Left cardiac atrium (tissue), 4 donors: ENCODE data around the gene TUBB1. TPM values are rescaled to one million over a fixed set of nuclear protein-coding genes. Genes with fewer than 3 reads are reported as not detected.
"Not testable (repeated sequence)": the region's sequence is repeated elsewhere in the genome, so short reads cannot be mapped to it uniquely, and the experiment has no call there.

Experiments
- ATAC-seq, 2 donors: fragments of 200-7000 bp; cut with Tn5 transposase; one replicate each; pipeline ENCODE4 v1.9.1; 2020; ENCODE audit warnings: mild to moderate bottlenecking in 2 of 2, moderate library complexity in 2 of 2
- DNase-seq: peaks from one replicate; pipeline ENCODE4 v3.0.0-alpha.2; 2020
- intact Hi-C, 2 donors: fragments of 100-400 bp; cut with DNase I; formaldehyde crosslinking; loops; one replicate each; pipeline versions ENCODE4 v1.14.1 to v1.15.1; 2022 to 2023
- total RNA-seq, 2 donors: library from RNA; stranded (reverse); fragmentation: NEBNext Ultra II Directional; extraction: Animal tissue kit (Norgen Biotek cat#: 25700); gene quantifications; one replicate each; pipeline ENCODE4 v1.2.1, GENCODE V29; 2021
- donor health status: DM: no; HTN: yes; CAD: no.
- donor health status: DM: no; HTN: yes; CAD: no; lungs with severe emphysema.
- donor health status: DM: yes; HTN: yes; CAD: no.
- donor health status: Dilated cardiomyopathy.

Gene TUBB1
- total RNA-seq, 2 donors from 2014 or later = 0.15 to 0.37 TPM

DNA sequence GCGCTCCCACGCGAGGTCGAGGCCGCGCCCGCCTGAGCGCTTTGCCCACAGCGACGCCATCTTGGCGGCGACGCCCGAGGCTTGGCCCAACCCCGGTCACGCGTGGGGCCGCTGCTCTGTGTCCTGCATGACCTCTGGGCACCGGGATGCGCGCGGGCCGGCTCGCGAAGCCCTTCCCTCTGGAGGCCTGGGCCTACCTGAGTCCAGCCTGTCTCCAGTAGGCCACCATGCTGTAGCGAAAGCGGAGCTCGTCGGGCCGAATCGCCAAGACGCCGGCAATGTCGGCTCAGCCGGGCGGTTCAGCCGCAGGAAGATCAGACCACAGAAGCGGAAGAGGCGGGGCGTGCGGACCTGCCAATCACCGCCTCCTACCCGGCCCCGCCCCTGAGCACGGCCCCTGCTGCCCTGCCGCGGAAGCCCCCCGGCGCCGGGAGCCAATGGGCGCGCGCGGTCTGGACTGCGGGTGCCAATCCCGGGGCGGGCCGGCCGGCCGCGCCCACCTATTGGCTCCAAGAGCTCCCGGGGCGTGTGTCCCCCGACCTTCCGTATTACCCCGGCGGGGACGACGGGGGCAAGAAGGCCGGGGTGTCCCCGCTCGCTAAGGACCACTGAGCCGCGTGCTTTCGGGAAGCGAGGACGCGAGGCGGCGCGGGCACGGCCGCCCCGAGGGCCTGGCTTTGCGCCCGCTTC is 12.9 kb downstream of the TUBB1 start, which contains the start of gene ATP5F1E:
Gene ATP5F1E (minus strand): TSS at position 313 of the 690 bp plus-strand sequence. CDS start 84 bp downstream, at position 229.
- ATAC-seq = peak; percentile 100
- peak; percentile 98 for DNase-seq
- intact Hi-C loops = loop anchor here in 1 of 2 donors (5.0 kb wide), 1 partner anchor 140 kb away; no protein-coding TSS in a partner anchor

DNA sequence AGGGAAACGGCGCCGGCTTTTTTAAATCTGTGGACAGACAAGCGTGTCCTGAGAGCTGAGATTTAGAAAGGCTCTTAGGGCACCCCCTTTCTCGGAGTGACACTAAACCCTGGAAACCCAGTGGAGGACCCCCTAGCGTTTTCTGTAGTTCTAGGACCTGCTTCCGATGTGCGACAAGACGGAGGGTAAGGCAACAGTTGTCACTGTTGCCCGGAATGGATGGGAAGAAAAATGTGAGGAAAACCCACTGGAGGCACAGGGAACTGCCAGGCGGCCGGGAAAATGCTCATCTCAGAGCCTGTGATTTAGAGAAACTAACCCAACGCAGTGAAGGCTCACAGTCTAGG is 13.5 kb downstream of the TUBB1 start:
- no peak for DNase-seq
- peak in 1 of 2 donors; percentile 8 for ATAC-seq
- intact Hi-C loops = loop anchor here in 1 of 2 donors (5.0 kb wide), 1 partner anchor 140 kb away; no protein-coding TSS in a partner anchor

DNA sequence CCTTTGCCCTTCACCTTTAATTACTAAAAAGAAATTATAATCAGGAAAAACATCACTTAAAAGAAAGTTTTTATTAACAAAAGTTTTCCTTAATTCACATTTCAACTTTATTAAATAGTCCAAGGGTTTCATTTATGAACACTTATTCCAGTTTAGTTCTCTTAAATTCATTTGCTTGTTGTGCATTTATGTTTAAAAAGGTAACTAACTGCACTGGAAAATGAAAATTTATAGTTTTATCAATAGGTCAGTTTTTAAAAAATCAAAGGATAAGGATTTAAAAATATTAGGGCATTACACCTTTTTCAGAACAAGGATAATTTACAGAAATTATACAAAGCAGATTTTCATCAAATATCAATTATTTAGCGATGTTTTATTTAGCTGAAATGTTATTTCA is 13.9 kb downstream of the TUBB1 start:
- no peak for ATAC-seq
- intact Hi-C loops = loop anchor here in 1 of 2 donors (5.0 kb wide), 1 partner anchor 141 kb away; no protein-coding TSS in a partner anchor

DNA sequence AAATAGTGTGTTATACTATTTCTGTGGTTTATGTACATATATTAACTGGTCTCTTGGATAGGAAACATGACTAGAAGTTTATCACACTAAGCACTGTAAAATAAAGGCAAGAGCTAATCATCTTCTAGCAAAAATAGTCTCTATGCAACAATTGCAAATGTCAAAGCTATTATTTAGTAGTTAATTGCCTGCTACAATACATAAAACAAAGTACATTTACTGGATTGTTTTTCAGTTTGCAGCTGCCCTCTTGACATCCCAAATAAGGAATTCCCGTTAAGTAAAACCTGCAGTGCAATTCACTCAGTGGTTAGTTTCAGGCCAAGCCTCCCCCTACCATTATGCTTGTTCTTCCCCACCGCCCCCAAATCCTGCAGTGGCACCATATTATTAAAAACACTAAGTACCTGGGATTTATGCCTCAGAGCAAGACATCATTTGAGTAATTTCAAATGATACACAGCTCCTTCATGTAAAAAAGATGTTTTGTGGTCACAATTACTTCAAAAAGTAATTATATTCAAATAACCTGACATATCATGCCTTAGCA is 14.5 kb downstream of the TUBB1 start:
- no peak for ATAC-seq
- intact Hi-C loops = loop anchor here in 1 of 2 donors (5.0 kb wide), 1 partner anchor 141 kb away; no protein-coding TSS in a partner anchor

More for the DNA sequence above, 13.9 kb downstream of the TUBB1 start:
- DNase-seq = no peak

DNA sequence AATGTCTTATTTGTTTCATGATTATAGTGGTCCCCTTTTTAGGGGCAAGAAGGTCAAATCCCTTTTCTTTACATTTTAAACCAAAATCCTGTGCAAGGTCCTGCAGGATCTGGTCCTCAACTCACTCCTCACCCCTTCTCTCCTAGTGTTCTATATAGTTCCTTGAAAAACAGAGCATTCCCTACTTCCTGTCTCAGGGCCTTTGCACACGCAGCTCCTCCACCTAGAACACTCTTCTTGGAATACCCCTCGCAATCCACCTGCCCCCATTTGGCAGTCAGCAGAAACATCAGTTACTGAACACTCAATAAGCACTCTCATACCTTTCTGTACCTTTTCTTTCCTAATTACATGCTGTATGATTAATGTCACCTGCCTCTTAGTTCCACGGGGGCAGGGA is 16.2 kb downstream of the TUBB1 start:
- DNase-seq = no peak
- intact Hi-C loops = no loop called here
- no peak for ATAC-seq

More for the DNA sequence above, 14.5 kb downstream of the TUBB1 start:
- no peak for DNase-seq

DNA sequence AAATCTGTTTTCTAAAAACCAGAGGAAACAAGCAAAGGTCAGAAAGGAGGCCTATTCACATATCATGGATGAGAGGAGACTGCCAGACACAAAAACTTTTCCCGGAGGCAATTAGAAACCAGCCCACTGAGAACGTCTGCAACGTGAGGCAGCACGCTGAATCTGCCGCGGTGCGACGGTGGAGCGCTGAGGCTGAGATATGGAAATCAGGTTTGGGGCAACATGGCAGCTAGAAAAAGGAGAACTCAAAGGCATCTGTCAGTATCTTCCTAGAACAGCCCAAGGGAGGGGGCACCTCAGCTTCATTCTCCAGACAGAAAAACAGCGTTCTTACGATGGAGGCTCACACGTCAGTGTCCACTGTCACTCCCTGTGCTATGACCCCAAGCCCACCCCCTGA is 18.2 kb downstream of the TUBB1 start:
- DNase-seq = no peak
- intact Hi-C loops = no loop called here
- ATAC-seq = no peak

DNA sequence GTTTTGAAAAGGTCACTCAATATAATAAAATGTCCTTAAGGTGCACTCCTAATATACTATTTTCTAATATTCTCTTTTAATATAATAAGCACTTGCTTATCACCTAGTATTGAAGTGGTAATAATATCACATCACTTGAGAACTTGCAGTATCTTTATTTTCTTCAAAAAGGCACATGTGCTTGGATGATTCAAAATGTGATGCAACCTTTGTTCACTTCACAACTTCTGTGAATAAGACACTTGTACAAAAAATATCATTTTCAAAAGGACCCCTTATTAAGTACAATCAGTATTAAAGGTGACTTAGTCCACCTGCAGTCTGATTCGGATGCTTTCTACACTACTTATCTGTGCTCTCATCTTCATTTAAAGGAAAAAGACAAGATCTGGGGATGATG is 20.0 kb downstream of the TUBB1 start:
- DNase-seq (no peak), ATAC-seq (no peak)
- intact Hi-C loops = no loop called here

DNA sequence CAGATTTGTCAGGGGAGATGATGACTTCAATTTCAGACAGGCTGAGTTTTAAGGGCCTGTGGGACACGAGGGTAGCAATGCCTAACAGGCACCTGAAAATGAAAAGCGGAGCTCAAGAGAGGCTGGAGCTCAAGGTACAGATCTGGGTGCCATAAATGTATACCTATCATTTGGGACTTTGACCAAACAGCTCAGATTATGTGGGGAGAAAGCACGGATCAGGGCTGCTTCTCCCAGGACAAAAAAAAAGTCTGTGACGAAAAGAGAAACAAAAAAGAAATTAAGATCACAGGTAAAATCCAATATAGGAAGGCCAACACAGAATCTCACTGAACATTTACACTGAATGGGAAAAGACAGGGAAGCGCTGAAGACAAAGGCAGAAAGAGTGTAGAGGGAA is 21.4 kb downstream of the TUBB1 start:
- DNase-seq (no peak), ATAC-seq (no peak)
- intact Hi-C loops = loop anchor here in 1 of 2 donors (10.0 kb wide), 1 partner anchor 156 kb away; no protein-coding TSS in a partner anchor

DNA sequence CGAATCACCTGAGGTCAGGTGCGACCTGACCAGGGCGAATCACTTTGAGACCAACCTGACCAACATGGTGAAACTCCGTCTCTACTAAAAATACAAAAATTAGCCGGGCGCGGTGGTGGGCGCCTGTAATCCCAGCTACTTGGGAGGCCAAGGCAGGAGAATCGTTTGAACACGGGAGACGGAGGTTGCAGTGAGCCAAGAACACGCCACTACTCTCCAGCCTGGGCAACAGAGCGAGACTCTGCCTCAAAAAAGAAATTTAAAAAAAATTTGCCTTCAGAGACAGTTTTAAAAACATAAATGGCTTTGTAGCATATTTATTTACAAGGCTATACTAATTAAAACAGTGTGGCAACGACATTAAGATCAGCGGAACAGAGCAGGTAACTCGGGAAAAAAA is 22.3 kb downstream of the TUBB1 start:
- DNase-seq, ATAC-seq: not testable (repeated sequence)
- intact Hi-C loops = loop anchor here in 1 of 2 donors (10.0 kb wide), 1 partner anchor 157 kb away; no protein-coding TSS in a partner anchor

DNA sequence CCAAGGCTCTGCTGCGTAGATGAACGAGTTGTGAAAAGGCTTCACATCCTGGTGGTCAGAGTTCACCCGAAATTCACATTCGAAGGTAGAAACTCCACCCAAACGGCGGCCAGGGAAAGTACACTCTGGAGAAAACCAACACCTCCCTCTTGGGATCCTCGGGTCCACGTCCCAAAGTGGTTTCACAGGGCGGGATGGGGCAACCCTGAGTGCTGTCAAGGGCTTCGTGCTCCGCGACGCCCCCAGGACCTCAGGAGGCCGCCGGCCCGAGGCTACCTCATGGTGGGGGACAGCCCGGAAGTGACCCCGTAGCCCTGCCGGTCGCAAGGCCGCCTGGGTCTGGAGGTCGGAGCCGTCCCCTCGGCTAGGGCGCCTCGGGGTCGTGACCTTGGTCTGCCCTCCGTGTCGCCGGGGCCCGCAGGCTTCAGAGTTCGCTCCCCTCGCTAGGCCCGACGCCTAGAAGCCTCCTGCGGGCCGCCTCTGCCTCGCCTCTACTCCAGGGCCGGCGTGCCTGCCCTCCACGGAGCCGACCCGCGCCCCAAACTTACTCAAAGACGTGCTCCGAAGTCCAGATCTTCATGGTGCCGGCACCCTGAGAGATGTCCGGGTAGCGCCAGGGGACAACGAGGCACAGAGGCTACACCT is 23.0 kb downstream of the TUBB1 start, which contains the start of gene PRELID3B:
Gene PRELID3B (minus strand): TSS at position 636 of the 645 bp plus-strand sequence. CDS start 56 bp downstream, at position 580.
- intact Hi-C loops = loop anchor here in 1 of 2 donors (10.0 kb wide), 1 partner anchor 157 kb away; no protein-coding TSS in a partner anchor
- ATAC-seq (peak; percentile 27 to 49), DNase-seq (no peak)

DNA sequence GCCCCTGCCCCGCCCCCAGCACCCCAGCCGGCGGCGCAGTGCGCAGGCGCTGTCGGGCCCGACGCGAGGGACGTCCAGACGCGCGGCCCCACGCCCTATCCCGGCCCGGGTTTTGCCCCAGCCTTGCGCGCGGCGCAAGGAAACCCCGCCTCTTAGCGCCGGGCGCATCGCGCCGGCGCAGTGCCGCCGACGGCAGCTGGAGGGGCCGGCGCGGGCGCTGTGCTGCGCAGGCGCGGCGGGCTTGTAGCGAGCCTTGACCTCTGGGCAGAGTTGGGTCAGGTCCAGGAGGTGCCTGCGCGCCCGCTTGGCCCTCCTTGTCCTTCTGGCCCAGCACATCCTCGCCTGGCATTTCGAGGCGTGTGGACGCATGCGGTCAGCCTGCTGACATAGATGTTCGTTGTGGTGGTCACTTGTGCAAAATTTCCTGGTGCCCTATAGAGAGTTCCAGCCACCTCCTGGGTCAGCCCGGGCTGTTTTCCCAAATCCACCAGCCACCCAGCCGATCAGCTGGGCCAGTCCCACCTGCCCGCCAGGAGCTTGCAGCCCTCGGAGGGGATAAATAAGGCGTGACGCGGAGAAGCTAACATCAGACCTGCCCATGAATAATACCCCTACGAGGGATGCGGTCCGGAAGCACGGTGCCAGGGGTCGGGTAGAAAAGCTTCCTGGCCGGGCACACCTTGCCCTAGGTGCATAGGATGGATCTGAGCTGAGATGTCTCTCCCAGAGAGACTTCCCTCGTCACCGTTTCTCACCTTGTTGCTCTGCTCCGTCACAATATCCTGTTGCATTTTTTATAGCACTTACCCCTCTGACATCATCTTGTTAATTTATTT is 23.8 kb downstream of the TUBB1 start:
- DNase-seq = peak; percentile 96
- peak; percentile 98 to 99 for ATAC-seq
- intact Hi-C loops = loop anchor here in 1 of 2 donors (10.0 kb wide), 1 partner anchor 158 kb away; no protein-coding TSS in a partner anchor

DNA sequence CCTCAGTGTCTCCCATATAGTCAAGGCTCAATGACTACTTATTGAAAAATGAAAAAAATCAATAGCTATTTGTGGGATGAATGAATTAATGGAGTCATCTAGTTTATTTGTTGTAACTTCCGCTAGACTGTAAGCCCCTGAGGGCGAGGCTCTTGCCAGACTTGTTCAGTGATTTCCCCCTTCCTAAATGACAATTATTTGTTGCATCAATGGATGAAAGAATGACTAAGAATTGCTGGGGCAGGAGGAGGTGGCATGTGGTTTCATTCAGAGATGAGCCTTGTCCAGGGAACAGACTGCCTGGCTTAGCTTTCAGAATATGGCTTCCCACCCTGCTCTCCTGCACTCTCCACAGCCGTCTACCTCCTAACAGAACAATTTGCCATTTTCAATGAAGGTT is 24.5 kb downstream of the TUBB1 start:
- no peak for ATAC-seq
- no peak for DNase-seq
- intact Hi-C loops = loop anchor here in 1 of 2 donors (10.0 kb wide), 1 partner anchor 159 kb away; no protein-coding TSS in a partner anchor

DNA sequence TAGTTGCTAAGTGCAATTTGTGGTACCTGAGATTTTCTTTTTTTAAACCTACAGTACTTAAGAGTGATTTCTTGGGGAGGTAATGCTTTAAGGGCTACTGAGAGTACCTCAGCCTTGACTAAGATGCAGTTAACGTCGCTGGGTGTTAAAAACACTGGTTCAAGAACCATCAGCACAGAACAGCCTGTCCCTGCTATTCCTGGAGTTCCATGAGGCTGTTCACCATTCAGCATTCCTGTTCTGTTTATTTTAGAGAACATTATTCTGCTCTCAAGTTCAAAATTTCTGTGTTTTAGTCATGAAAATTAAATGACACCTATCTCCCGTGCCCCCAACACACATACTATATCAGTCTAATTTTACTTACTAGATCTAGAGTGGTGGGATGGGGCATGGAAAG is 25.1 kb downstream of the TUBB1 start:
- intact Hi-C loops = loop anchor here in 1 of 2 donors (10.0 kb wide), 1 partner anchor 159 kb away; no protein-coding TSS in a partner anchor
- DNase-seq = no peak

DNA sequence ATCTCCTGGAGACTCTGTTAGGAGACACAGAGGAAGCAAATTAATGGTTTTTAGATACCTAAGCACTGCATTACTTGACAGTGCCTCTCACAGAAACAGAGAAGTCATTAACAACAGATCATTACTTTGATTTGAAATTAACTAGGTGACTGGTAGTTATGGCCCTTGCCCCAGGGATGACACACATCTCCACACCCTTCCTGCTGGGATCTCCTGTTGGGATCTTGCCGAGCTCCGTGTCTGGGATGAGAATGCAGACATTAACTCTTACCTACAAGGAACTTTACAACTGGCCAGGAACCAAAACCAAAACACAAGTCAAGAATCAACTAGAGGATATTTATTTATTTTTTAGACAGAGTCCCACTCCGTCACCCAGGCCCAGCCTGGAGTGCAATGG is 25.6 kb downstream of the TUBB1 start:
- DNase-seq (no peak), ATAC-seq (no peak)
- intact Hi-C loops = loop anchor here in 1 of 2 donors (10.0 kb wide), 1 partner anchor 160 kb away; no protein-coding TSS in a partner anchor

More for the DNA sequence above, 25.1 kb downstream of the TUBB1 start:
- ATAC-seq = no peak

DNA sequence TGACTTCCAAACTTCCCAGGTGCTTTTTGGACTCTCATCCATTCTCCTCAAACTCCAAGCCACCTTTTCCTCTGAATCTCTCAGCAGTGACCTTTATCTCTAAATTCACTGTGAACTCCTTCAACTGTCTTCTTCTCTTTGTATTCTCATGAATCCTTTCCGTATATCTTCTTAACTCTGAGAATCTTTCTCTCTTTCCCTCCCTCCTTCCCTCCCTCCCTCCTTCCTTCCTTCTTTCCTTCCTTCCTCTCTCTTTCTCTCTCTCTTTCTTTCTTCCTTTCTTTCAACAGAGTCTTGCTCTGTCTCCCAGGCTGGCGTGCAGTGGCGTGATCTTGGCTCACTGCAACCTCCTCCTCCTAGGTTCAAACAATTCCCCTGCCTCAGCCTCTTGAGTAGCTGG is 27.6 kb downstream of the TUBB1 start:
- DNase-seq (no peak), ATAC-seq (no peak)
- intact Hi-C loops = loop anchor here in 1 of 2 donors (10.0 kb wide), 1 partner anchor 162 kb away; no protein-coding TSS in a partner anchor

DNA sequence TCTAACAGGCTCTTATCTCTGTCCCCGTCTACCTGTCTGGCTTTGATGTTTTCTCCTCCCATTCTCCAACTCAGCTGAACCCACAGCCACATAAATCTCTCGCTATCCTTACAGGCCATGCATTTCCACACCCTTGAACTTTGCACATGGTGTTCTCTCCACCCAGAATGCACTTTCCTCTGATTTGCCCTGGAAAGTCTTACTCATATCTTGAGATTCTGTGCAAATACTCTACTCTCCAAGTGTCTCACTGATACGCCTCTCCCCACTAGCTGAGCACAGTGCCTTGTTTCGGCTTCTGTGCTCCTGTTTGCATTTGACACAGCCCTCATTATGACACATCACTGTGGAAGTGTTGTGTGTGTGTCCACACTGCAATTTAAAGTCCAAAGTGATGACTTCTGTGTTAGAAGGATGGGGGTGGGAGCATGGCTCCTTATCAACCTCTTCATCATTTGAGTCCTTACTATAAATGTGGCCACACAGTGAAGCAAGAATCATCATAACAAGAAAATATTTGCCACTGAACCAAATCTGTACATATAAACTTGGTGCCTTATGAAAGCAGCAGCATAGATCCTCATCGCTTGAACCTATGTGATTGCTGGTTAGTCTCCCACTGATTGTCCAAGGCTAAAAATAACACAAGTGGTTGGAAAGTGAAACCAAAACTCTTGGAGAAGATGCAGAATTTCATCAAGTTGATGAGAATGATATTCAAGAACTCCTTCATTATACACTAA is 28.9 kb downstream of the TUBB1 start:
- intact Hi-C loops = loop anchor here in 1 of 2 donors (10.0 kb wide), 1 partner anchor 163 kb away; no protein-coding TSS in a partner anchor
- ATAC-seq (peak; percentile 16 to 70), DNase-seq (no peak)

DNA sequence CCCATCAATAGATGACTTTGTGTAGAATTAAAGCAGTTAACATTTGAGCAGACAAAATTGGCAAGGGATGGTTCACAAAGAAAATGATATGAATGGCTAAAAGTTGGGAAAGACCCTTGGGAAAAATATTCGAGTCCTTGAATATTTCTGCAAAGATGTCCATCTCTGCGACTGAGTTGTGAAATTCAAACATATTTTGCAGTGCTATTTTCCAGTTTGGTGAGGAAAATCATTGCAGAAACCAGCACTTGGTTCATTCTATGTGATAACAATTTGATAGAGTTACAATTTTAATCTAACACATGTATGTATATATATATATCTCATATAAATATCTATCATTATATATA is 29.4 kb downstream of the TUBB1 start:
- no peak for ATAC-seq
- intact Hi-C loops = loop anchor here in 1 of 2 donors (10.0 kb wide), 1 partner anchor 164 kb away; no protein-coding TSS in a partner anchor
- no peak for DNase-seq

DNA sequence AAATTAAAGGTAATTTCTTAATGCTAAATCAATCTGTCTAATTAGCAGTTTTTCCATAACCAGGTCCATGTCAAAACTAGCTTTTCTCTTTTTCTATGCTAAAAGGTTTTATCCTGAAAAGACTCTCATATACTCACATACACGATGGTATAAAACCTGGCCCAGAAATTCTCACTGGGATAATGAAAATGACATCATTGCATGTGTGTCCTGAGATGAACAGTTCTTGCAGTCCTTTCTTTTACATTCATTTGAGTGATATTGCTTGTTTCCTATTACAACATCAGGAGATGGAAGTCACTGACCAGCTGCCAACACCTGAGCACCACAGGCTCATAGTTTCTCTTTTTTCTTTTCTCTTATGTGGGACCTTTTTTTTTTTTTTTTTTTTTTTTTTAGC is 31.2 kb downstream of the TUBB1 start:
- no peak for DNase-seq
- intact Hi-C loops = loop anchor here in 1 of 2 donors (10.0 kb wide), 1 partner anchor 174 kb away; no protein-coding TSS in a partner anchor
- ATAC-seq = no peak
